Left lobe of liver (tissue), 2 donors: ENCODE results near the gene PTK7. TPM values are rescaled to one million over a fixed set of nuclear protein-coding genes. Genes with fewer than 3 reads are reported as not detected.

Experiments
- ATAC-seq: fragments of 200-7000 bp; cut with Tn5 transposase; one replicate; pipeline ENCODE4 v1.9.1; 2020; ENCODE audit warnings: mild to moderate bottlenecking, moderate library complexity
- DNase-seq: peaks from one replicate; pipeline ENCODE4 v3.0.0-alpha.2; 2020; ENCODE audit warnings: low spot score
- total RNA-seq: library from RNA; stranded (reverse); gene quantifications from one replicate; pipeline ENCODE4 v1.2.1, GENCODE V29; 2021
- donor health status: DM: no; HTN: no; CAD: no; lungs with moderate emphysema.
- donor health status: DM: no; HTN: yes; CAD: no.

PTK7 gene
- total RNA-seq, 1 donor from 2014 or later: 1.3 TPM

DNA sequence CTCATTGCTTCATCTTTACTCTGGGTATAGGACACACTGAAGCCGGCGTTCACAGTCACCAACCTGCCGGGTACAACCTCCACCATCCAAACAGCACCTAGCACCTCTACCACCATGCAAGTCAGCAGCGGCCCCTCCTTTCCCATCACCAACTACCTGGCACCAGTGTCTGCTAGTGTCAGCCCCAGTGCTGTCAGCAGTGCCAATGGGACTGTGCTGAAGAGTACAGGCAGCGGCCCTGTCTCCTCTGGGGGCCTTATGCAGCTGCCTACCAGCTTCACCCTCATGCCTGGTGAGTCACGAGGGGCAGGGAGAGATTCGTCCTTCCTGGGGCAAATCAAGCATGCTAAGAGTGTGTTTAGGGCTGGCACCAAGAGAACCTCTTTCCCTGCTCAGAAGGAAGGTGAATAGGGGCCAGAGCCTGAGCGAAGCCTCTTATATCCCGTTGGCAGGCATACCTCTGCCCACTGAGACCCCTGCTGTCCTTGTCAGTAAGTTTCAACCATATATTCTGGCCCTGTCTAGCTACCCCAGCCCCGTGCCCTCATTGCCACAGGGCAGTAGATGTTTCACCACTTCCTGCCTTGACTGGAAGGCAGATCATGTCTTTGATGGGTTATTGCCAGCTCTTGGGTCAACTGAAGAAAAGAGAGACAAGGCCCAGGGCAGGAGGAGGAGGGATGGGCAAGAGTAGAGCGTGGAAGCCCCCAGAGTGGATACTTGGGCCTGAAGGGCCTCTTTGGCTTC is 99.7 kb downstream of the PTK7 start:
- ATAC-seq (no peak), DNase-seq (no peak)

GRCh38 chr6:43176423-43176786 is 100.3 kb downstream of the PTK7 start:
- DNase-seq: no peak
- ATAC-seq: no peak

GRCh38 chr6:43178150-43178549 is 102.0 kb downstream of the PTK7 start:
- no peak for DNase-seq

GRCh38 chr6:43178951-43179830 is 103.1 kb downstream of the PTK7 start:
- DNase-seq (no peak), ATAC-seq (no peak)

More at GRCh38 chr6:43178150-43178549, 102.0 kb downstream of the PTK7 start:
- ATAC-seq: no peak

DNA sequence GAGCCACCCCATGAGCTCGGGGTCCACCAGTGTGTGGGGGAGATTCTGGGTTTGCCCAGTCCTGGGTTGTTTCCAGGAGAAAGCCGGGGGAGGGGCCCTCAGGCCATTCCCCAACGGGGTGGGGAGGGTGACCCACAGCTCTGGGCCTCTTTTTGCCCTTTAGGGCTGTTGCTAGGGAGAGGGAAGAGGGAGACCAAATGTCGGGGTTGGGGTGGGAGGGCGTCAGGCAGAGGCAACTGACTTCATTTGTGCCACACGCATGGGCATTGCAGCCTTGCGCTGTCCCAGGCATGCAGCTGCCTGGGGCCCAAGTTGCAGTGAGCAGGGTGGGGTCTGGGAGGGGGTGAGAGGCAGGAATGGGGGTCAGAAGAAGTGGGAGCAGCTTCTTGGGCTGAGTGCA is 103.9 kb downstream of the PTK7 start:
- ATAC-seq (no peak), DNase-seq (no peak)

- DNase-seq (no peak), ATAC-seq (no peak)
Observed at GRCh38 chr6:43180985-43181384, 104.9 kb downstream of the PTK7 start.

DNA sequence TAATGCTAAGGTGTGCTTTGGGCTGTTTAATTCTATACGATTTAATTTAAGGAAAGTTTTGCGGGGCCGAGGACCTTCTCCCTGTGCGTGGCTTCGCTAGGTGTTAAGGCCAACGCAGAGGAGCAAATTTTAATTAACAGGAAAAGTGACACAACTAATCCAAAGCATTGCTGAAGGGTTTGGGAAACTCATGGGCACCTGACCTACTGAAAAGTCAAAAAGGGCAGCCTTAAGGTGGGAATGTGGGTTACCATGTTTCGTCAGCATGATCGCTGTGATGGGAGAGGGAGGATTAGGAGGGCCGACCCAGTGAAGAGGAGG is 105.5 kb downstream of the PTK7 start:
- DNase-seq (no peak), ATAC-seq (no peak)

- DNase-seq: peak; percentile 90
- ATAC-seq: peak; percentile 98
Observed at GRCh38 chr6:43181942-43182860, 106.1 kb downstream of the PTK7 start, which contains the start of gene CUL9. Gene CUL9, plus strand, starts transcription at chr6:43182196. Its CDS starts 2,115 bp downstream, at chr6:43184311.

GRCh38 chr6:43183441-43183840 is 107.3 kb downstream of the PTK7 start:
- no peak for DNase-seq
- ATAC-seq: no peak

GRCh38 chr6:43184268-43184985 is 108.3 kb downstream of the PTK7 start:
- DNase-seq: no peak
- ATAC-seq: no peak

DNA sequence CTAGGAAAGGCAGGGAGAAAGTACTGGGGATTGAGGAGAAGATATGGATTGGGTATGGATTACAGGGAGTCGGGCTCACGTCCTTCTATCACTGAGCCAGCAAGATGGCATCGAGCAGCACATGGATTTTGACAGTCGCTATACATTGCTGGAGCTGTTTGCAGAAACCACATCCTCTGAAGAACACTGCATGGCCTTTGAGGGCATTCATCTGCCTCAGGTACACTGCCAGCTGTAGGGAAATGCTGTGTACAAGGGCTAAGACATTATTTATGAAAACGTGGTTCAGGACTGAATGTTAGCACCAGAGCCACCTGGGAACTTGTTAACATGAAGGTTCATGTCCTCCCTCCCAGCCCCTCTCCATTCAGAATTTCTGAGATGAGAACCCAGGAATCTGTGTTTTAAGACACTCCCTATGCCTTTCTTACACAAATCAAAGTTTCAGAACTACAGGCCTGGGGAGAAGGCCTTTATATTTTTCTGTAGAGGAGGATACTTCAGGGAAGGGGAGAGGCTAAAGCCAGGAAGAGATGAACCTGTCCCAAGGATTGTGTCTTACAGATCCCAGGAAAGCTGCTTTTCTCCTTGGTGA is 109.4 kb downstream of the PTK7 start:
- DNase-seq: no peak
- ATAC-seq: no peak

GRCh38 chr6:43186019-43186418 is 109.9 kb downstream of the PTK7 start:
- ATAC-seq: no peak
- DNase-seq: no peak

GRCh38 chr6:43186706-43187105 is 110.6 kb downstream of the PTK7 start:
- DNase-seq: no peak
- no peak for ATAC-seq

- DNase-seq (no peak), ATAC-seq (no peak)
Observed at GRCh38 chr6:43187821-43188220, 111.7 kb downstream of the PTK7 start.

GRCh38 chr6:43188426-43188825 is 112.3 kb downstream of the PTK7 start:
- no peak for ATAC-seq
- no peak for DNase-seq

GRCh38 chr6:43189776-43190304 is 113.7 kb downstream of the PTK7 start:
- DNase-seq (no peak), ATAC-seq (no peak)

DNA sequence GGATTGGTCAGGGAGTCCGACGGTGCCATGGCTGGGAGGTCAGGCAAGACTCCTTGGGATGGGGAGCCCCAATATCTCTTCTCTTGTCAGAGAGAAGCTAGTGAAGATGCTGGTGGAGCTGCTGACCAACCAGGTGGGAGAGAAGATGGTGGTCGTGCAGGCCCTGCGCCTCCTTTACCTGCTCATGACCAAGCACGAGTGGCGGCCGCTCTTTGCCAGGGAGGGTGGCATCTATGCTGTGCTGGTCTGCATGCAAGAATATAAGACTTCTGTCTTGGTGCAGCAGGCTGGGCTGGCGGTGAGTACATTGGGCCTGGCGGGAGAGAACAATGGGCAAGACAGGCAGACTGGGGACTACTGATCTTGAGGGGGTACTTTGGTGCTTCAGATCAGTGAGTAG is 116.8 kb downstream of the PTK7 start:
- ATAC-seq (no peak), DNase-seq (no peak)

DNA sequence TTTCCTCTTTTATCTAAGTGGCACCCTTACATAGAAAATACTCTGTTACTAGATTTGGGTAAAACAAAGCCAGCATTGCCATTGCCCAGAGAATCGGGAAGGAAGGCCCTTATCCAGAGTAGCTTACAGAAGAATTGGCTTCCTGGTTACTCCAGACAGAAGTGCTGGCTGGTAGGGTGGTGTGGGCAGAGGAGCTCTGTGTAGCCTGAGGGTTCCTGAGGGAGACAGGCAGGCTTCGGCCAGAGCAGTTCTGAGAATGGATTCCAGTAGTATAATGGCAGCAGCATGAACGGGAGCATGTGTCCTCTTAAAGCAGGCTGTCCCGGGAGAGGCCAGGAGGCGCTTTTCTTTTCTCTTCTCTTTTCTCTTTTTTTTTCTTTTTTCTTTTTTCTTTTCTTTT is 117.8 kb downstream of the PTK7 start:
- DNase-seq (no peak), ATAC-seq (no peak)

GRCh38 chr6:43196337-43196736 is 120.2 kb downstream of the PTK7 start:
- DNase-seq (no peak), ATAC-seq (no peak)

DNA sequence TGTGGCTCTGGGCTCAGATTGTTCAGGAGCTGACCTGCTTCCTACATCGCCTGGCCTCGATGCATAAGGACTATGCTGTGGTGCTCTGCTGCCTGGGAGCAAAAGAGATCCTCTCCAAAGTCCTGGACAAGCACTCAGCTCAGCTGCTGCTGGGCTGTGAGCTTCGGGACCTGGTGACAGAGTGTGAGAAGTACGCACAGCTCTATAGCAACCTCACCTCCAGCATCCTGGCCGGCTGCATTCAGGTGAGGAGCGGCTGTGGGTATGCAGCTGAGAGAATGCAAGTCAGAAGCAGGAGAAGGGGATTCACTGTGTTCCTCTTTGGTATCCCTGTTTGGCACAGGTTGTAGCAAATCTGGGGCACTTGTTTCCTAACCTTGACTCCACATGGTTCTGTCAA is 123.8 kb downstream of the PTK7 start:
- no peak for ATAC-seq
- no peak for DNase-seq
